Fibroblast of the conjunctiva (primary cell): ENCODE results near the gene C3orf18.

Experiments
- DNase-seq: peaks from one replicate; pipeline ENCODE4 v3.0.0-alpha.2; 2010; ENCODE audit warnings: low read depth

Gene C3orf18

GRCh38 chr3:50567386-50568167 lies at the start of gene C3orf18:
Gene C3orf18, minus strand, starts transcription at chr3:50567747. Its CDS starts 2,048 bp downstream, at chr3:50565699.
- DNase-seq = peak; percentile 78

- peak; percentile 70 for DNase-seq
These were observed 49.2 kb upstream of the C3orf18 start for GRCh38 chr3:50616770-50617095.

- peak; percentile 77 for DNase-seq
These were observed 48.6 kb upstream of the C3orf18 start for GRCh38 chr3:50616003-50616769.

GRCh38 chr3:50615190-50615589 lies 47.6 kb upstream of the C3orf18 start:
- no peak for DNase-seq

GRCh38 chr3:50612970-50613846 lies 45.7 kb upstream of the C3orf18 start:
- no peak for DNase-seq

- DNase-seq = no peak
These were observed 44.8 kb upstream of the C3orf18 start for GRCh38 chr3:50612234-50612882.

GRCh38 chr3:50611464-50612233 lies 44.1 kb upstream of the C3orf18 start, which contains the start of gene CISH:
Gene CISH, minus strand, starts transcription at chr3:50611774. Its CDS starts 124 bp downstream, at chr3:50611650.
- peak; percentile 75 for DNase-seq

- DNase-seq = no peak
These were observed 43.5 kb upstream of the C3orf18 start for GRCh38 chr3:50610992-50611463.

GRCh38 chr3:50610181-50610971 lies 42.8 kb upstream of the C3orf18 start:
- no peak for DNase-seq

- DNase-seq = no peak
These were observed 42.2 kb upstream of the C3orf18 start for GRCh38 chr3:50609763-50610085.

- DNase-seq = no peak
These were observed 41.7 kb upstream of the C3orf18 start for GRCh38 chr3:50609071-50609762.

- DNase-seq = no peak
These were observed 40.7 kb upstream of the C3orf18 start for GRCh38 chr3:50608278-50608677.

- DNase-seq = no peak
These were observed 39.9 kb upstream of the C3orf18 start for GRCh38 chr3:50607271-50608091.

GRCh38 chr3:50606596-50606995 lies 39.0 kb upstream of the C3orf18 start:
- DNase-seq = no peak

- no peak for DNase-seq
These were observed 38.4 kb upstream of the C3orf18 start for GRCh38 chr3:50605901-50606326.

GRCh38 chr3:50604628-50605588 lies 37.4 kb upstream of the C3orf18 start:
- no peak for DNase-seq

GRCh38 chr3:50604110-50604621 lies 36.6 kb upstream of the C3orf18 start:
- DNase-seq = no peak
